Liver (tissue), 9 donors: Measurements from ENCODE around the gene DNAJC5. TPM values are rescaled to one million over a fixed set of nuclear protein-coding genes. Genes with fewer than 3 reads are reported as not detected.
"Not testable (repeated sequence)": the region's sequence is repeated elsewhere in the genome, so short reads cannot be mapped to it uniquely, and the experiment has no call there.

Experiments used
- DNase-seq: peaks from one replicate; pipeline ENCODE4 v3.0.0-alpha.2; 2017; ENCODE audit warnings: low spot score
- H3K27ac ChIP-seq, 2 donors: one replicate each; pipeline ENCODE4 v1.7.0; 2013; ENCODE audit warnings: inconsistent platforms in 2 of 2, low read length in 2 of 2, control low read depth in 1 of 2, low read depth in 1 of 2, mild to moderate bottlenecking in 1 of 2
- H3K27me3 ChIP-seq, 4 donors: one replicate each; pipeline versions ENCODE4 v1.6.1 to v1.7.0; 2013; ENCODE audit warnings: low read length in 3 of 4, inconsistent platforms in 1 of 4, mild to moderate bottlenecking in 1 of 4, moderate library complexity in 1 of 4; ENCODE audit not compliant: control insufficient read depth in 4 of 4, insufficient read depth in 4 of 4
- H3K36me3 ChIP-seq, 4 donors: one replicate each; pipeline versions ENCODE4 v1.6.1 to v1.7.0; 2013; ENCODE audit warnings: low read length in 3 of 4, mild to moderate bottlenecking in 3 of 4, low read depth in 1 of 4, moderate library complexity in 1 of 4; ENCODE audit not compliant: control insufficient read depth in 4 of 4, insufficient read depth in 3 of 4
- H3K4me1 ChIP-seq, 4 donors: one replicate each; pipeline versions ENCODE4 v1.6.1 to v1.7.0; 2013; ENCODE audit warnings: low read length in 3 of 4, mild to moderate bottlenecking in 3 of 4, moderate library complexity in 1 of 4; ENCODE audit not compliant: control insufficient read depth in 4 of 4, insufficient read depth in 4 of 4
- H3K4me3 ChIP-seq, 3 donors: one replicate each; pipeline versions ENCODE4 v1.6.1 to v1.7.0; 2013; ENCODE audit warnings: low read length in 3 of 3, control low read depth in 1 of 3, low read depth in 1 of 3, mild to moderate bottlenecking in 1 of 3
- H3K9ac ChIP-seq, 2 donors: one replicate each; pipeline ENCODE4 v1.7.0; 2013; ENCODE audit warnings: low read length in 2 of 2, mild to moderate bottlenecking in 2 of 2, moderate library complexity in 2 of 2, control low read depth in 1 of 2, low read depth in 1 of 2
- H3K9me3 ChIP-seq, 4 donors: one replicate each; pipeline versions ENCODE4 v1.6.1 to v1.7.0; 2013; ENCODE audit warnings: low read length in 3 of 4; ENCODE audit not compliant: control insufficient read depth in 4 of 4
- ATF3 ChIP-seq: IDR thresholded peaks from 2 replicates; pipeline ENCODE4 v1.6.1; 2016; ENCODE audit warnings: antibody characterized with exemption
- EGR1 ChIP-seq, 2 donors: IDR thresholded peaks; 2 replicates each; pipeline ENCODE4 v1.6.1; 2016 to 2018; ENCODE audit warnings: antibody characterized with exemption in 2 of 2, low read depth in 2 of 2
- FOXA1 ChIP-seq: IDR thresholded peaks from 2 replicates; pipeline ENCODE4 v1.6.1; 2016; ENCODE audit warnings: antibody characterized with exemption
- GABPA ChIP-seq, 2 donors: IDR thresholded peaks in 1 of 2; conservative IDR thresholded peaks in 1 of 2; 2 replicates each; pipeline ENCODE4 v1.6.1; 2016; ENCODE audit warnings: antibody characterized with exemption in 2 of 2, mild to moderate bottlenecking in 1 of 2, moderate library complexity in 1 of 2
- HNF4A ChIP-seq, 2 donors: conservative IDR thresholded peaks; 2 replicates each; pipeline ENCODE4 v1.6.1; 2016; ENCODE audit warnings: antibody characterized with exemption in 2 of 2, mild to moderate bottlenecking in 2 of 2
- NR2F2 ChIP-seq: IDR thresholded peaks from 2 replicates; pipeline ENCODE4 v1.6.1; 2016; ENCODE audit warnings: antibody characterized with exemption
- RAD21 ChIP-seq, 2 donors: IDR thresholded peaks; 2 replicates each; pipeline ENCODE4 v1.6.1; 2016; ENCODE audit warnings: antibody characterized with exemption in 2 of 2, mild to moderate bottlenecking in 2 of 2
- REST ChIP-seq: IDR thresholded peaks from 2 replicates; pipeline ENCODE4 v1.6.1; 2016; ENCODE audit warnings: antibody characterized with exemption, mild to moderate bottlenecking
- SP1 ChIP-seq: IDR thresholded peaks from 2 replicates; pipeline ENCODE4 v1.6.1; 2018; ENCODE audit warnings: antibody characterized with exemption, mild to moderate bottlenecking
- YY1 ChIP-seq: IDR thresholded peaks from 2 replicates; pipeline ENCODE4 v1.6.1; 2016; ENCODE audit warnings: antibody characterized with exemption, mild to moderate bottlenecking
- ZBTB33 ChIP-seq: IDR thresholded peaks from 2 replicates; pipeline ENCODE4 v1.6.1; 2016; ENCODE audit warnings: antibody characterized with exemption
- WGBS: extraction: QIAGEN DNeasy Blood & Tissue Kit; methylation state at CpG from one replicate; pipeline ENCODE4 v1.1.7; 2013; 5-methylcytosine and 5-hydroxymethylcytosine counted together
- polyA plus RNA-seq, 2 donors: library from polyadenylated mRNA; stranded (reverse) in 1 of 2; unstranded in 1 of 2; fragments of 200-250 nt in 1 of 2; fragments of >200 nt in 1 of 2; fragmentation: Nextera tagmentation in 1 of 2; extraction: Ambion mirVana in 1 of 2; gene quantifications; one replicate each; pipeline versions ENCODE4 v1.2.1 to v1.2.3, GENCODE V29; 2013 to 2015
- total RNA-seq, 2 donors: library from RNA; depleted of rRNA; stranded (reverse); fragments of >200 nt; gene quantifications; one replicate each; pipeline ENCODE4 v1.2.3, GENCODE V29; 2014
- donor health status: healthy.
- donor health status: healthy.
- donor health status: healthy.
- donor health status: healthy.
- donor health status: healthy.

Gene DNAJC5
- total and polyA plus RNA-seq, 4 donors = 8.2 to 28.6 (median 18.7) TPM

- no peak for DNase-seq
- TF ChIP-seq EGR1 (IDR thresholded peaks at IDR 0.05; ENCODE audit: low read depth in 2 of 2) (no peak), REST (no peak), ATF3 (no peak), FOXA1 (no peak), HNF4A (conservative IDR thresholded peaks at IDR 0.05) (no peak), YY1 (no peak)
- H3K27me3 ChIP-seq = peaks cover 0 to 10% (median 1%) of the 10 kb centered on the region in 4 donors
- H3K27ac ChIP-seq = peak overlapping the region in 1 of 2 donors; percentile 7
- H3K36me3 ChIP-seq = no peaks in the 10 kb centered on the region
- no peaks in the 10 kb centered on the region for H3K9me3 ChIP-seq
- H3K9ac ChIP-seq = no peak overlapping the region
- WGBS = 53% methylated on average over 16 of the region's 16 CpGs
- peaks cover 0 to 10% (median 5%) of the 10 kb centered on the region in 4 donors for H3K4me1 ChIP-seq
- no peak overlapping the region for H3K4me3 ChIP-seq
These were observed 47.5 kb upstream of the DNAJC5 start for GRCh38 chr20:63847237-63848002.

GRCh38 chr20:63848003-63848911, 46.7 kb upstream of the DNAJC5 start:
- Histone ChIP-seq H3K4me3 (no peak overlapping the region), H3K27ac (no peak overlapping the region), H3K9ac (no peak overlapping the region), H3K27me3 (peaks cover 0 to 10% (median 1%) of the 10 kb centered on the region in 4 donors), H3K4me1 (peaks cover 0 to 10% (median 5%) of the 10 kb centered on the region in 4 donors), H3K9me3 (no peaks in the 10 kb centered on the region), H3K36me3 (no peaks in the 10 kb centered on the region)
- 67% methylated on average over 28 of the region's 28 CpGs for WGBS
- DNase-seq = no peak
- TF ChIP-seq SP1 = no peak
- TF ChIP-seq GABPA (IDR thresholded peaks at IDR 0.05 in 1 of 2, conservative IDR thresholded peaks at IDR 0.05 in 1 of 2) = no peak
- TF ChIP-seq NR2F2 = peak; percentile 87

GRCh38 chr20:63850689-63851547, 44.0 kb upstream of the DNAJC5 start:
- 83% methylated on average over 27 of the region's 27 CpGs for WGBS
- Histone ChIP-seq H3K4me3 (no peak overlapping the region), H3K9me3 (no peaks in the 10 kb centered on the region), H3K9ac (no peak overlapping the region), H3K36me3 (no peaks in the 10 kb centered on the region), H3K27ac (no peak overlapping the region), H3K4me1 (peaks cover 0 to 12% (median 4%) of the 10 kb centered on the region in 4 donors), H3K27me3 (peaks cover 0 to 5% (median 1%) of the 10 kb centered on the region in 4 donors)
- DNase-seq = no peak
- TF ChIP-seq SP1 (no peak), RAD21 (IDR thresholded peaks at IDR 0.05) (no peak), ZBTB33 (no peak)

- not testable (repeated sequence) for H3K27me3 ChIP-seq
These were observed 43.4 kb upstream of the DNAJC5 start for GRCh38 chr20:63851548-63851943.

More at GRCh38 chr20:63851548-63851943, 43.4 kb upstream of the DNAJC5 start:
- not testable (repeated sequence) for H3K4me3 ChIP-seq, H3K9me3 ChIP-seq, H3K4me1 ChIP-seq, H3K36me3 ChIP-seq, H3K27ac ChIP-seq, DNase-seq, H3K9ac ChIP-seq
- WGBS = 88% methylated on average over 14 of the region's 14 CpGs
